Right lobe of liver (tissue), 6 donors: ENCODE data around the gene KRT7. TPM values are rescaled to one million over a fixed set of nuclear protein-coding genes. Genes with fewer than 3 reads are reported as not detected.

Source experiments
- ATAC-seq, 4 donors: fragments of 200-7000 bp; cut with Tn5 transposase; one replicate each; pipeline ENCODE4 v1.9.1; 2020; ENCODE audit warnings: mild to moderate bottlenecking in 4 of 4, moderate library complexity in 4 of 4
- DNase-seq, 3 donors: peaks; one replicate each; pipeline ENCODE4 v3.0.0-alpha.2; 2020
- H3K27ac ChIP-seq, 3 donors: fragments of 200-600 bp; one replicate each; pipeline ENCODE4 v1.8.0; 2022
- H3K27me3 ChIP-seq, 2 donors: fragments of 200-600 bp; one replicate each; pipeline ENCODE4 v1.8.0; 2022
- H3K36me3 ChIP-seq, 4 donors: fragments of 200-600 bp; sonication (generic) in 1 of 4; one replicate each; pipeline versions ENCODE4 v1.5.1 to v1.8.0; 2017 to 2022; ENCODE audit warnings: control low read depth in 1 of 4
- H3K4me1 ChIP-seq, 4 donors: fragments of 200-600 bp; sonication (generic) in 1 of 4; one replicate each; pipeline versions ENCODE4 v1.5.1 to v1.8.0; 2017 to 2022; ENCODE audit warnings: control low read depth in 1 of 4
- H3K4me3 ChIP-seq, 3 donors: fragments of 200-600 bp; one replicate each; pipeline ENCODE4 v1.8.0; 2022
- H3K9me3 ChIP-seq, 4 donors: fragments of 200-600 bp; sonication (generic) in 1 of 4; one replicate each; pipeline versions ENCODE4 v1.5.1 to v1.8.0; 2017 to 2022; ENCODE audit warnings: control low read depth in 1 of 4
- CTCF ChIP-seq, 4 donors: fragments of 200-600 bp in 3 of 4; fragments of 450-650 bp in 1 of 4; IDR thresholded peaks; one replicate each; pipeline versions ENCODE4 v1.5.1 to v1.8.0; 2016 to 2022; ENCODE audit warnings: antibody characterized with exemption in 4 of 4, mild to moderate bottlenecking in 2 of 4
- POLR2A ChIP-seq: fragments of 450-650 bp; IDR thresholded peaks from one replicate; pipeline ENCODE4 v1.6.1; 2017; ENCODE audit warnings: antibody characterized with exemption, mild to moderate bottlenecking
- WGBS: methylation state at CpG from one replicate; pipeline ENCODE4 v1.1.6; 2018; ENCODE audit warnings: low coverage, low lambda C conversion rate; ENCODE audit not compliant: insufficient coverage; ENCODE audit errors: missing lambda C conversion rate; 5-methylcytosine and 5-hydroxymethylcytosine counted together
- intact Hi-C, 2 donors: fragments of 100-400 bp; cut with DNase I; formaldehyde crosslinking; loops; one replicate each; pipeline versions ENCODE4 v1.11.2 to v1.14.1; 2022
- total RNA-seq, 6 experiments: library from RNA; depleted of rRNA in 2 of 6; stranded (reverse); fragments of >200 nt in 2 of 6; fragmentation: NEBNext Ultra II Directional in 3 of 6; extraction: Animal tissue kit (Norgen Biotek cat#: 25700) in 3 of 6; gene quantifications; one replicate each; pipeline versions ENCODE4 v1.1.0 to v1.2.4, GENCODE V29; 2016 to 2023
- donor health status: DM: no; HTN: yes; CAD: no.
- donor health status: DM: no; HTN: no; CAD: no.
- donor health status: DM: no; HTN: no; CAD: no.
- donor health status: DM: no; HTN: yes; CAD: no.
- donor health status: DM: no; HTN: yes; CAD: no.

KRT7 gene
- total RNA-seq, 6 experiments from 2014 or later = 3.4 to 19.2 (median 10.7) TPM

- H3K4me1 ChIP-seq = no peaks in the 10 kb centered on the region
- no peak for ATAC-seq
- H3K4me3 ChIP-seq = no peak overlapping the region
- no peaks in the 10 kb centered on the region for H3K9me3 ChIP-seq
- no peaks in the 10 kb centered on the region for H3K36me3 ChIP-seq
- no peaks in the 10 kb centered on the region for H3K27me3 ChIP-seq
- 28% methylated on average over 3 of the region's 3 CpGs for WGBS
- no peak overlapping the region for H3K27ac ChIP-seq
- DNase-seq = no peak
- intact Hi-C loops = no loop called here
- no peak for TF ChIP-seq POLR2A
- no peak for TF ChIP-seq CTCF (IDR thresholded peaks at IDR 0.05)
Measured at GRCh38 chr12:52224151-52224550, 8.9 kb upstream of the KRT7 start.

- Histone ChIP-seq H3K27me3 (no peaks in the 10 kb centered on the region), H3K9me3 (no peaks in the 10 kb centered on the region), H3K36me3 (no peaks in the 10 kb centered on the region), H3K27ac (no peak overlapping the region), H3K4me3 (no peak overlapping the region), H3K4me1 (no peaks in the 10 kb centered on the region)
- no peak for ATAC-seq
- WGBS = 54% methylated on average over 3 of the region's 4 CpGs
- DNase-seq = no peak
- TF ChIP-seq CTCF (IDR thresholded peaks at IDR 0.05) (no peak), POLR2A (no peak)
- intact Hi-C loops = no loop called here
Measured at GRCh38 chr12:52225752-52226151, 7.3 kb upstream of the KRT7 start.

- H3K9me3 ChIP-seq = no peaks in the 10 kb centered on the region
- H3K4me3 ChIP-seq = no peak overlapping the region
- H3K27ac ChIP-seq = no peak overlapping the region
- H3K4me1 ChIP-seq = no peaks in the 10 kb centered on the region
- no peak for TF ChIP-seq CTCF (IDR thresholded peaks at IDR 0.05)
- TF ChIP-seq POLR2A = no peak
- WGBS = 42% methylated on average over 4 of the region's 4 CpGs
- ATAC-seq = no peak
- H3K36me3 ChIP-seq = no peaks in the 10 kb centered on the region
- DNase-seq = no peak
- intact Hi-C loops = no loop called here
- no peaks in the 10 kb centered on the region for H3K27me3 ChIP-seq
Measured at GRCh38 chr12:52226446-52226845, 6.6 kb upstream of the KRT7 start.

GRCh38 chr12:52227606-52228166 lies 5.4 kb upstream of the KRT7 start:
- no peak for TF ChIP-seq POLR2A
- TF ChIP-seq CTCF (IDR thresholded peaks at IDR 0.05) = no peak
- intact Hi-C loops = no loop called here
- no peaks in the 10 kb centered on the region for H3K9me3 ChIP-seq
- 64% methylated on average over 5 of the region's 5 CpGs for WGBS
- H3K4me3 ChIP-seq = no peak overlapping the region
- no peaks in the 10 kb centered on the region for H3K4me1 ChIP-seq
- no peaks in the 10 kb centered on the region for H3K27me3 ChIP-seq
- no peak for DNase-seq
- ATAC-seq = no peak
- no peaks in the 10 kb centered on the region for H3K36me3 ChIP-seq
- no peak overlapping the region for H3K27ac ChIP-seq

GRCh38 chr12:52228366-52228765 lies 4.7 kb upstream of the KRT7 start:
- 33% methylated on average over 3 of the region's 3 CpGs for WGBS
- Histone ChIP-seq H3K4me3 (no peak overlapping the region), H3K27me3 (no peaks in the 10 kb centered on the region), H3K4me1 (peaks cover 0 to 4% (median 0%) of the 10 kb centered on the region in 4 donors), H3K9me3 (no peaks in the 10 kb centered on the region), H3K27ac (no peak overlapping the region), H3K36me3 (no peaks in the 10 kb centered on the region)
- ATAC-seq (no peak), DNase-seq (no peak)
- intact Hi-C loops = no loop called here
- TF ChIP-seq CTCF (IDR thresholded peaks at IDR 0.05) = no peak
- no peak for TF ChIP-seq POLR2A
